EH (cell line): ENCODE data around the gene ADCY7.

Experiments
- DNase-seq: peaks from one replicate; pipeline ENCODE4 v3.0.0-alpha.2; 2015; ENCODE audit warnings: low read depth

The ADCY7 gene

GRCh38 chr16:50282010-50282538 lies 15.7 kb downstream of the ADCY7 start:
- DNase-seq: no peak

GRCh38 chr16:50282955-50283631 lies 16.7 kb downstream of the ADCY7 start:
- DNase-seq: no peak

- DNase-seq: no peak
These were observed 18.0 kb downstream of the ADCY7 start for GRCh38 chr16:50284131-50284911.

GRCh38 chr16:50285406-50286003 lies 19.2 kb downstream of the ADCY7 start:
- no peak for DNase-seq

- no peak for DNase-seq
These were observed 20.3 kb downstream of the ADCY7 start for GRCh38 chr16:50286681-50287080.

- no peak for DNase-seq
These were observed 21.7 kb downstream of the ADCY7 start for GRCh38 chr16:50288026-50288425.

GRCh38 chr16:50288920-50289319 lies 22.6 kb downstream of the ADCY7 start:
- no peak for DNase-seq

- no peak for DNase-seq
These were observed 23.8 kb downstream of the ADCY7 start for GRCh38 chr16:50289950-50290764.

GRCh38 chr16:50290856-50291255 lies 24.5 kb downstream of the ADCY7 start:
- no peak for DNase-seq

- DNase-seq: no peak
These were observed 25.6 kb downstream of the ADCY7 start for GRCh38 chr16:50291719-50292565.

GRCh38 chr16:50292566-50292948 lies 26.2 kb downstream of the ADCY7 start:
- no peak for DNase-seq

- no peak for DNase-seq
These were observed 26.9 kb downstream of the ADCY7 start for GRCh38 chr16:50293041-50293783.

- DNase-seq: no peak
These were observed 27.9 kb downstream of the ADCY7 start for GRCh38 chr16:50293994-50294855.

GRCh38 chr16:50294955-50295354 lies 28.6 kb downstream of the ADCY7 start:
- no peak for DNase-seq

- DNase-seq: no peak
These were observed 29.3 kb downstream of the ADCY7 start for GRCh38 chr16:50295541-50296132.

- DNase-seq: no peak
These were observed 30.5 kb downstream of the ADCY7 start for GRCh38 chr16:50296807-50297206.

- DNase-seq: no peak
These were observed 31.1 kb downstream of the ADCY7 start for GRCh38 chr16:50297301-50298074.

GRCh38 chr16:50298075-50298460 lies 31.7 kb downstream of the ADCY7 start:
- no peak for DNase-seq
